Panc1 (cell line): ENCODE measurements around the gene GRP.
"Not testable (repeated sequence)": the region's sequence is repeated elsewhere in the genome, so short reads cannot be mapped to it uniquely, and the experiment has no call there.

Source experiments
- POLR2AphosphoS5 ChIP-seq: IDR thresholded peaks from 2 replicates; pipeline ENCODE4 v1.6.1; 2012; ENCODE audit warnings: mild to moderate bottlenecking, low read depth, low read length, moderate library complexity
- TF ChIP-seq, protein P1 (sequence below): fragments of 450-650 bp; IDR thresholded peaks from 2 replicates; pipeline ENCODE4 v1.5.1; 2017; ENCODE audit warnings: mild to moderate bottlenecking
- TF ChIP-seq, protein P2 (sequence below), 2 experiments: IDR thresholded peaks; 2 replicates each; pipeline ENCODE4 v1.6.1; 2011 to 2012; ENCODE audit warnings: low read depth in 2 of 2, control low read depth in 1 of 2, low read length in 1 of 2, mild to moderate bottlenecking in 1 of 2, moderate library complexity in 1 of 2; ENCODE audit not compliant: insufficient read depth in 1 of 2

DNA sequence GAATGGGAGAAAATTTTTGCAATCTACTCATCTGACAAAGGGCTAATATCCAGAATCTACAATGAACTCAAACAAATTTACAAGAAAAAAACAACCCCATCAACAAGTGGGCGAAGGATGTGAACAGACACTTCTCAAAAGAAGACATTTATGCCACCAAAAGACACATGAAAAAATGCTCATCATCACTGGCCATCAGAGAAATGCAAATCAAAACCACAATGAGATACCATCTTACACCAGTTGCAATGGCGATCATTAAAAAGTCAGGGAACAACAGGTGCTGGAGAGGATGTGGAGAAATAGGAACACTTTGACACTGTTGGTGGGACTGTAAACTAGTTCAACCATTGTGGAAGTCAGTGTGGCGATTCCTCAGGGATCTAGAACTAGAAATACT lies 41.9 kb downstream of the GRP start:
- TF ChIP-seq, protein P1, sequence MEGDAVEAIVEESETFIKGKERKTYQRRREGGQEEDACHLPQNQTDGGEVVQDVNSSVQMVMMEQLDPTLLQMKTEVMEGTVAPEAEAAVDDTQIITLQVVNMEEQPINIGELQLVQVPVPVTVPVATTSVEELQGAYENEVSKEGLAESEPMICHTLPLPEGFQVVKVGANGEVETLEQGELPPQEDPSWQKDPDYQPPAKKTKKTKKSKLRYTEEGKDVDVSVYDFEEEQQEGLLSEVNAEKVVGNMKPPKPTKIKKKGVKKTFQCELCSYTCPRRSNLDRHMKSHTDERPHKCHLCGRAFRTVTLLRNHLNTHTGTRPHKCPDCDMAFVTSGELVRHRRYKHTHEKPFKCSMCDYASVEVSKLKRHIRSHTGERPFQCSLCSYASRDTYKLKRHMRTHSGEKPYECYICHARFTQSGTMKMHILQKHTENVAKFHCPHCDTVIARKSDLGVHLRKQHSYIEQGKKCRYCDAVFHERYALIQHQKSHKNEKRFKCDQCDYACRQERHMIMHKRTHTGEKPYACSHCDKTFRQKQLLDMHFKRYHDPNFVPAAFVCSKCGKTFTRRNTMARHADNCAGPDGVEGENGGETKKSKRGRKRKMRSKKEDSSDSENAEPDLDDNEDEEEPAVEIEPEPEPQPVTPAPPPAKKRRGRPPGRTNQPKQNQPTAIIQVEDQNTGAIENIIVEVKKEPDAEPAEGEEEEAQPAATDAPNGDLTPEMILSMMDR: not testable (repeated sequence)
- not testable (repeated sequence) for TF ChIP-seq POLR2AphosphoS5
- TF ChIP-seq, protein P2, sequence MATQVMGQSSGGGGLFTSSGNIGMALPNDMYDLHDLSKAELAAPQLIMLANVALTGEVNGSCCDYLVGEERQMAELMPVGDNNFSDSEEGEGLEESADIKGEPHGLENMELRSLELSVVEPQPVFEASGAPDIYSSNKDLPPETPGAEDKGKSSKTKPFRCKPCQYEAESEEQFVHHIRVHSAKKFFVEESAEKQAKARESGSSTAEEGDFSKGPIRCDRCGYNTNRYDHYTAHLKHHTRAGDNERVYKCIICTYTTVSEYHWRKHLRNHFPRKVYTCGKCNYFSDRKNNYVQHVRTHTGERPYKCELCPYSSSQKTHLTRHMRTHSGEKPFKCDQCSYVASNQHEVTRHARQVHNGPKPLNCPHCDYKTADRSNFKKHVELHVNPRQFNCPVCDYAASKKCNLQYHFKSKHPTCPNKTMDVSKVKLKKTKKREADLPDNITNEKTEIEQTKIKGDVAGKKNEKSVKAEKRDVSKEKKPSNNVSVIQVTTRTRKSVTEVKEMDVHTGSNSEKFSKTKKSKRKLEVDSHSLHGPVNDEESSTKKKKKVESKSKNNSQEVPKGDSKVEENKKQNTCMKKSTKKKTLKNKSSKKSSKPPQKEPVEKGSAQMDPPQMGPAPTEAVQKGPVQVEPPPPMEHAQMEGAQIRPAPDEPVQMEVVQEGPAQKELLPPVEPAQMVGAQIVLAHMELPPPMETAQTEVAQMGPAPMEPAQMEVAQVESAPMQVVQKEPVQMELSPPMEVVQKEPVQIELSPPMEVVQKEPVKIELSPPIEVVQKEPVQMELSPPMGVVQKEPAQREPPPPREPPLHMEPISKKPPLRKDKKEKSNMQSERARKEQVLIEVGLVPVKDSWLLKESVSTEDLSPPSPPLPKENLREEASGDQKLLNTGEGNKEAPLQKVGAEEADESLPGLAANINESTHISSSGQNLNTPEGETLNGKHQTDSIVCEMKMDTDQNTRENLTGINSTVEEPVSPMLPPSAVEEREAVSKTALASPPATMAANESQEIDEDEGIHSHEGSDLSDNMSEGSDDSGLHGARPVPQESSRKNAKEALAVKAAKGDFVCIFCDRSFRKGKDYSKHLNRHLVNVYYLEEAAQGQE (IDR thresholded peaks at IDR 0.05; ENCODE audit: insufficient read depth in 1 of 2, low read depth in 2 of 2, low read length in 1 of 2): not testable (repeated sequence)
